SU-DHL-6 (cell line): ENCODE results near the gene ARFGAP1.

Source experiments
- H2AFZ ChIP-seq: fragments of 200-600 bp; sonication (generic); 2 replicates; pipeline ENCODE4 v1.6.1; 2014; ENCODE audit warnings: low read depth, mild to moderate bottlenecking, moderate library complexity, mixed read lengths, antibody characterized with exemption, low read length; ENCODE audit not compliant: severe bottlenecking
- H3F3A ChIP-seq: fragments of 200-600 bp; shearing (Covaris generic); 2 replicates; pipeline ENCODE4 v1.6.0; 2016; ENCODE audit warnings: antibody characterized with exemption, mild to moderate bottlenecking; ENCODE audit not compliant: insufficient read depth
- H3K27ac ChIP-seq: fragments of 200-600 bp; sonication (generic); 2 replicates; pipeline ENCODE4 v1.5.1; 2016; ENCODE audit warnings: low read depth, mild to moderate bottlenecking, low read length, moderate library complexity, mixed read lengths
- H3K27me3 ChIP-seq: fragments of 200-600 bp; sonication (generic), shearing (Covaris generic); 2 replicates; pipeline ENCODE4 v1.6.0; 2014; ENCODE audit warnings: mild to moderate bottlenecking, low read length
- H3K36me3 ChIP-seq: fragments of 200-600 bp; sonication (generic); 2 replicates; pipeline ENCODE4 v1.6.1; 2014; ENCODE audit warnings: mild to moderate bottlenecking, low read length, mixed read lengths
- H3K4me2 ChIP-seq: fragments of 300-600, 200-600 bp; shearing (Covaris generic), sonication (generic); 2 replicates; pipeline ENCODE4 v1.6.0; 2014; ENCODE audit warnings: low read length, low read depth, mild to moderate bottlenecking; ENCODE audit not compliant: poor library complexity, severe bottlenecking
- H3K4me3 ChIP-seq: fragments of 200-600 bp; sonication (generic); 2 replicates; pipeline ENCODE4 v1.5.1; 2014; ENCODE audit warnings: antibody characterized with exemption, low read length, mild to moderate bottlenecking, mixed read lengths; ENCODE audit not compliant: insufficient read depth, poor library complexity, severe bottlenecking
- H3K79me2 ChIP-seq: fragments of 200-600 bp; sonication (generic); 2 replicates; pipeline ENCODE4 v1.6.1; 2014; ENCODE audit warnings: mild to moderate bottlenecking, low read length, moderate library complexity; ENCODE audit not compliant: insufficient read depth
- H3K9ac ChIP-seq: fragments of 200-600 bp; sonication (generic); 2 replicates; pipeline ENCODE4 v1.7.0; 2014; ENCODE audit warnings: mild to moderate bottlenecking, low read length
- H3K9me2 ChIP-seq: fragments of 200-600 bp; sonication (generic); replicated peaks from 2 replicates; pipeline ENCODE4 v1.6.1; 2014; ENCODE audit warnings: low read length; ENCODE audit not compliant: insufficient read depth
- H3K9me3 ChIP-seq: fragments of 200-600 bp; sonication (generic); 2 replicates; pipeline ENCODE4 v1.6.1; 2014; ENCODE audit warnings: low read length, mixed read lengths; ENCODE audit not compliant: insufficient read depth
- H4K20me1 ChIP-seq: fragments of 200-600 bp; sonication (generic); 2 replicates; pipeline ENCODE4 v1.6.1; 2014; ENCODE audit warnings: low read depth, mild to moderate bottlenecking, antibody characterized with exemption, low read length, moderate library complexity, mixed read lengths
- CTCF ChIP-seq: fragments of 200-600 bp; sonication (generic); IDR thresholded peaks from one replicate; pipeline ENCODE4 v1.5.1; 2017; ENCODE audit warnings: antibody characterized with exemption, mild to moderate bottlenecking, low read length, moderate library complexity; ENCODE audit not compliant: insufficient read depth, poor library complexity, severe bottlenecking
- EZH2phosphoT487 ChIP-seq: fragments of 200-600 bp; sonication (generic), shearing (Covaris generic); conservative IDR thresholded peaks from 2 replicates; pipeline ENCODE4 v1.6.1; 2018; ENCODE audit warnings: mild to moderate bottlenecking, antibody characterized with exemption, low read length, moderate library complexity, mixed read lengths

ARFGAP1 gene

GRCh38 chr20:63315731-63316491 is 43.3 kb downstream of the ARFGAP1 start:
- no peaks in the 10 kb centered on the region for H4K20me1 ChIP-seq
- H2AFZ ChIP-seq: no peak overlapping the region
- no peak overlapping the region for H3K9ac ChIP-seq
- H3K27ac ChIP-seq: no peak overlapping the region
- H3K4me2 ChIP-seq: no peak overlapping the region
- H3K36me3 ChIP-seq: no peaks in the 10 kb centered on the region
- H3K9me2 ChIP-seq: no peaks in the 10 kb centered on the region
- TF ChIP-seq CTCF (no peak), EZH2phosphoT487 (no peak)
- no peaks in the 10 kb centered on the region for H3K79me2 ChIP-seq
- H3K4me3 ChIP-seq: no peak overlapping the region
- no peaks in the 10 kb centered on the region for H3F3A ChIP-seq
- no peaks in the 10 kb centered on the region for H3K27me3 ChIP-seq
- H3K9me3 ChIP-seq: no peaks in the 10 kb centered on the region

- H2AFZ ChIP-seq: no peak overlapping the region
- no peak overlapping the region for H3K4me2 ChIP-seq
- H3K36me3 ChIP-seq: no peaks in the 10 kb centered on the region
- H3K9me3 ChIP-seq: no peaks in the 10 kb centered on the region
- H3K9ac ChIP-seq: no peak overlapping the region
- H3K27ac ChIP-seq: no peak overlapping the region
- H3K27me3 ChIP-seq: no peaks in the 10 kb centered on the region
- H3K9me2 ChIP-seq: no peaks in the 10 kb centered on the region
- no peak overlapping the region for H3K4me3 ChIP-seq
- no peak for TF ChIP-seq EZH2phosphoT487
- no peak for TF ChIP-seq CTCF
- no peaks in the 10 kb centered on the region for H3F3A ChIP-seq
- no peaks in the 10 kb centered on the region for H3K79me2 ChIP-seq
- H4K20me1 ChIP-seq: no peaks in the 10 kb centered on the region
Observed at GRCh38 chr20:63316502-63316921, 43.9 kb downstream of the ARFGAP1 start.

GRCh38 chr20:63317061-63317460 is 44.4 kb downstream of the ARFGAP1 start:
- no peaks in the 10 kb centered on the region for H3K9me3 ChIP-seq
- no peaks in the 10 kb centered on the region for H3K36me3 ChIP-seq
- H4K20me1 ChIP-seq: no peaks in the 10 kb centered on the region
- no peaks in the 10 kb centered on the region for H3K27me3 ChIP-seq
- no peak overlapping the region for H3K9ac ChIP-seq
- no peak overlapping the region for H3K4me2 ChIP-seq
- H3K79me2 ChIP-seq: no peaks in the 10 kb centered on the region
- no peak for TF ChIP-seq EZH2phosphoT487
- no peak for TF ChIP-seq CTCF
- no peak overlapping the region for H3K27ac ChIP-seq
- H2AFZ ChIP-seq: no peak overlapping the region
- H3F3A ChIP-seq: no peaks in the 10 kb centered on the region
- H3K4me3 ChIP-seq: no peak overlapping the region
- H3K9me2 ChIP-seq: no peaks in the 10 kb centered on the region
